ENCODE measurements around the gene ZNF254. TPM values are rescaled to one million over a fixed set of nuclear protein-coding genes. Genes with fewer than 3 reads are reported as not detected.

ZNF254 gene
- polyA plus RNA-seq, 1 donor from 2014 or later = 49.1 TPM

DNA sequence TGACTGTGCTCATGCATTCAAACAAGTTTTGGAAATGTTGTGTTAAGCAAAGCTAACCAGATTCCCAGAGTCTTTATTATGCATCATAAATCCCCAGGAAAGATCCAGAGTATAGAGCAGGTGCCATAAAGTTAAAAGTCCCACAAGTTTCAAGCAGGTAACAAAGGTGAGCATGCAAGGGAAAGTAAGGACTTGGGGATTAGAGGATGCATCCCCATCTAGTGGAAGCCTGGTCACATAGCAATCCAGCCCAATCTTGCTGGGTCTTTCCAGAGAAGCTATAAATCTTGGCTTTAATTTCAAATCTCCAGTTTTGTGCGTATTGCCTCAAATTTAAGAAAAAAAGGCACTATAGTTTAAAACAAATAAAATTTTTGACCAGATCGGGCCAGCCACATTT is 72.7 kb downstream of the ZNF254 start:
- TF ChIP-seq EZH2 (IDR thresholded peaks at IDR 0.05; ENCODE audit: borderline replicate concordance, insufficient read depth, low read length, poor library complexity, severe bottlenecking) (no peak), EP300 (conservative IDR thresholded peaks at IDR 0.05; ENCODE audit: poor library complexity, severe bottlenecking) (no peak), POLR2AphosphoS5 (IDR thresholded peaks at IDR 0.05) (no peak)
- TF ChIP-seq, protein P1, sequence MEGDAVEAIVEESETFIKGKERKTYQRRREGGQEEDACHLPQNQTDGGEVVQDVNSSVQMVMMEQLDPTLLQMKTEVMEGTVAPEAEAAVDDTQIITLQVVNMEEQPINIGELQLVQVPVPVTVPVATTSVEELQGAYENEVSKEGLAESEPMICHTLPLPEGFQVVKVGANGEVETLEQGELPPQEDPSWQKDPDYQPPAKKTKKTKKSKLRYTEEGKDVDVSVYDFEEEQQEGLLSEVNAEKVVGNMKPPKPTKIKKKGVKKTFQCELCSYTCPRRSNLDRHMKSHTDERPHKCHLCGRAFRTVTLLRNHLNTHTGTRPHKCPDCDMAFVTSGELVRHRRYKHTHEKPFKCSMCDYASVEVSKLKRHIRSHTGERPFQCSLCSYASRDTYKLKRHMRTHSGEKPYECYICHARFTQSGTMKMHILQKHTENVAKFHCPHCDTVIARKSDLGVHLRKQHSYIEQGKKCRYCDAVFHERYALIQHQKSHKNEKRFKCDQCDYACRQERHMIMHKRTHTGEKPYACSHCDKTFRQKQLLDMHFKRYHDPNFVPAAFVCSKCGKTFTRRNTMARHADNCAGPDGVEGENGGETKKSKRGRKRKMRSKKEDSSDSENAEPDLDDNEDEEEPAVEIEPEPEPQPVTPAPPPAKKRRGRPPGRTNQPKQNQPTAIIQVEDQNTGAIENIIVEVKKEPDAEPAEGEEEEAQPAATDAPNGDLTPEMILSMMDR (IDR thresholded peaks at IDR 0.05; ENCODE audit: poor library complexity, severe bottlenecking) = peak; percentile 31
- no peak overlapping the region for H3K9ac ChIP-seq (ENCODE audit: low read length)
- no peak overlapping the region for H3K27ac ChIP-seq (ENCODE audit: low read length)
- no peak overlapping the region for H3K4me2 ChIP-seq (ENCODE audit: low read length)
- H3K36me3 ChIP-seq (ENCODE audit: insufficient read depth, low read length) = peaks cover 5% of the 10 kb centered on the region
- H3K79me2 ChIP-seq (replicated peaks; ENCODE audit: insufficient read depth, low read length) = no peaks in the 10 kb centered on the region
- H3K27me3 ChIP-seq (ENCODE audit: insufficient read depth, low read depth, low read length) = no peaks in the 10 kb centered on the region
- no peaks in the 10 kb centered on the region for H3K9me3 ChIP-seq (ENCODE audit: low read length)
- H3K4me3 ChIP-seq (ENCODE audit: low read length) = no peak overlapping the region
- no peaks in the 10 kb centered on the region for H3K9me2 ChIP-seq (ENCODE audit: insufficient read depth, low read length)
- no peak overlapping the region for H2AFZ ChIP-seq (ENCODE audit: low read depth, low read length)
- no peaks in the 10 kb centered on the region for H3F3A ChIP-seq (ENCODE audit: insufficient read depth, low read length, poor library complexity, severe bottlenecking)
- no peaks in the 10 kb centered on the region for H4K20me1 ChIP-seq (ENCODE audit: insufficient read depth)

GRCh38 chr19:24166055-24166454 is 79.1 kb downstream of the ZNF254 start:
- no peaks in the 10 kb centered on the region for H3K36me3 ChIP-seq (ENCODE audit: insufficient read depth, low read length)
- no peak overlapping the region for H3K27ac ChIP-seq (ENCODE audit: low read length)
- no peaks in the 10 kb centered on the region for H4K20me1 ChIP-seq (ENCODE audit: insufficient read depth)
- no peak overlapping the region for H3K4me3 ChIP-seq (ENCODE audit: low read length)
- H3K9me3 ChIP-seq (ENCODE audit: low read length) = no peaks in the 10 kb centered on the region
- no peaks in the 10 kb centered on the region for H3K79me2 ChIP-seq (replicated peaks; ENCODE audit: insufficient read depth, low read length)
- H3K4me2 ChIP-seq (ENCODE audit: low read length) = no peak overlapping the region
- no peak for TF ChIP-seq EZH2 (IDR thresholded peaks at IDR 0.05; ENCODE audit: borderline replicate concordance, insufficient read depth, low read length, poor library complexity, severe bottlenecking)
- no peak for TF ChIP-seq RAD21 (conservative IDR thresholded peaks at IDR 0.05)
- no peak for TF ChIP-seq MXI1 (conservative IDR thresholded peaks at IDR 0.05; ENCODE audit: poor library complexity, severe bottlenecking)
- TF ChIP-seq, protein P1 (IDR thresholded peaks at IDR 0.05; ENCODE audit: poor library complexity, severe bottlenecking) = no peak
- no peak for TF ChIP-seq TAF1 (IDR thresholded peaks at IDR 0.05; ENCODE audit: low read depth)
- TF ChIP-seq SMC3 (conservative IDR thresholded peaks at IDR 0.05; ENCODE audit: poor library complexity) = no peak
- no peak for TF ChIP-seq REST (IDR thresholded peaks at IDR 0.05; ENCODE audit: borderline replicate concordance)
- TF ChIP-seq EP300 (conservative IDR thresholded peaks at IDR 0.05; ENCODE audit: poor library complexity, severe bottlenecking) = no peak
- no peak for TF ChIP-seq POLR2AphosphoS5 (IDR thresholded peaks at IDR 0.05)
- H3K27me3 ChIP-seq (ENCODE audit: insufficient read depth, low read depth, low read length) = no peaks in the 10 kb centered on the region
- H2AFZ ChIP-seq (ENCODE audit: low read depth, low read length) = no peak overlapping the region
- H3K9ac ChIP-seq (ENCODE audit: low read length) = no peak overlapping the region
- H3K9me2 ChIP-seq (ENCODE audit: insufficient read depth, low read length) = no peaks in the 10 kb centered on the region
- no peaks in the 10 kb centered on the region for H3F3A ChIP-seq (ENCODE audit: insufficient read depth, low read length, poor library complexity, severe bottlenecking)

All from neural cell (in vitro differentiated cells).